Caco-2 (cell line): ENCODE results near the gene RP9. TPM values are rescaled to one million over a fixed set of nuclear protein-coding genes. Genes with fewer than 3 reads are reported as not detected.

ENCODE experiments used
- Bru-seq: library from RNA; stranded (reverse); fragments of 400-500 nt; gene quantifications from one replicate; lab custom pipeline; 2021; lab: Mats Ljungman, UMichigan
- BruChase-seq, 2 experiments: library from RNA; stranded (reverse); fragments of 400-500 nt; gene quantifications; one replicate each; lab custom pipeline; 2021; lab: Mats Ljungman, UMichigan
- BruUV-seq: library from RNA; stranded (reverse); fragments of 400-500 nt; replicated peaks from 2 replicates; lab custom pipeline; 2021; lab: Mats Ljungman, UMichigan
- CTCF ChIA-PET: fragments of 300-600 bp; sonication (Branson Sonifier 250); formaldehyde crosslinking; loops from one replicate; lab custom pipeline; 2022; ENCODE audit warnings: antibody characterized with exemption; lab: Charles Lee
- POLR2A ChIA-PET: fragments of 300-600 bp; sonication (Branson Sonifier 250); formaldehyde crosslinking; loops from one replicate; lab custom pipeline; 2022; ENCODE audit warnings: antibody characterized with exemption; lab: Charles Lee
- DNase-seq, 2 experiments: peaks; one replicate each; pipeline versions ENCODE4 v3.0.0 to v3.0.0-alpha.2; 2020 to 2022
- H3K27me3 ChIP-seq: replicated peaks from 2 replicates; pipeline ENCODE4 v1.6.0; 2011; ENCODE audit warnings: low read length; ENCODE audit not compliant: control insufficient read depth, insufficient read depth
- H3K36me3 ChIP-seq: 2 replicates; pipeline ENCODE4 v1.5.1; 2011; ENCODE audit warnings: low read length; ENCODE audit not compliant: control insufficient read depth, insufficient read depth
- H3K4me1 ChIP-seq: fragments of 250-450 bp; sonication (Bioruptor Pico); 2 replicates; pipeline ENCODE4 v1.5.1; 2020; ENCODE audit warnings: mild to moderate bottlenecking
- H3K4me3 ChIP-seq: 2 replicates; pipeline ENCODE4 v1.5.1; 2011; ENCODE audit warnings: low read depth, mild to moderate bottlenecking, control low read depth, low read length
- H3K9me3 ChIP-seq: fragments of 250-450 bp; sonication (Bioruptor Pico); 2 replicates; pipeline ENCODE4 v1.5.1; 2020; ENCODE audit warnings: mild to moderate bottlenecking, moderate library complexity
- H3K27ac Mint-ChIP-seq: one replicate; pipeline ENCODE4 v1.8.0; 2022; ENCODE audit warnings: mixed read lengths; ENCODE audit not compliant: unreplicated experiment
- H3K27me3 Mint-ChIP-seq: one replicate; pipeline ENCODE4 v1.8.0; 2022; ENCODE audit warnings: mixed read lengths; ENCODE audit not compliant: insufficient read depth, unreplicated experiment
- H3K36me3 Mint-ChIP-seq: one replicate; pipeline ENCODE4 v1.8.0; 2022; ENCODE audit warnings: mild to moderate bottlenecking, mixed read lengths; ENCODE audit not compliant: insufficient read depth, unreplicated experiment
- H3K4me1 Mint-ChIP-seq: one replicate; pipeline ENCODE4 v1.8.0; 2022; ENCODE audit warnings: low read depth, mixed read lengths; ENCODE audit not compliant: unreplicated experiment
- H3K4me3 Mint-ChIP-seq: one replicate; pipeline ENCODE4 v1.8.0; 2022; ENCODE audit warnings: mild to moderate bottlenecking, moderate library complexity, mixed read lengths; ENCODE audit not compliant: unreplicated experiment
- H3K9me3 Mint-ChIP-seq: one replicate; pipeline ENCODE4 v1.8.0; 2022; ENCODE audit warnings: mixed read lengths; ENCODE audit not compliant: unreplicated experiment
- CTCF ChIP-seq, 2 experiments: fragments of 200-600 bp in 1 of 2; IDR thresholded peaks; 1 replicate in 1 of 2; 2 replicates in 1 of 2; pipeline versions ENCODE4 v1.5.1 to v1.8.0; 2011 to 2022; ENCODE audit warnings: antibody characterized with exemption in 1 of 2, control low read depth in 1 of 2, inconsistent platforms in 1 of 2, low read depth in 1 of 2, low read length in 1 of 2, mild to moderate bottlenecking in 1 of 2, moderate library complexity in 1 of 2; ENCODE audit not compliant: insufficient read depth in 1 of 2, severe bottlenecking in 1 of 2, unreplicated experiment in 1 of 2
- intact Hi-C: fragments of 100-400 bp; cut with micrococcal nuclease; formaldehyde crosslinking; loops from one replicate; pipeline ENCODE4 v1.10.0; 2022; ENCODE audit not compliant: unreplicated experiment
- long read RNA-seq: library from polyadenylated mRNA; stranded (forward); transcript quantifications from one replicate; pipeline ENCODE4 v2.0.0, GENCODE V29; 2022
- total RNA-seq: library from RNA; stranded (reverse); gene quantifications from 2 replicates; pipeline ENCODE4 v1.2.3, GENCODE V29; 2022

RP9 gene
- total RNA-seq (20.3 and 22.2 TPM in 2 replicates), Bru-seq, nascent RNA (percentile 86 among the genes with signal in this experiment), BruChase-seq, experiment 1, labeled RNA remaining after a 2-hour chase (percentile 75 among the genes with signal in this experiment), BruChase-seq, experiment 2, labeled RNA remaining after a 6-hour chase (percentile 64 among the genes with signal in this experiment)
- long read RNA-seq, transcript RP9-201 (6 exons, 1,121 nt) = major isoform, 27 of 32 reads
- long read RNA-seq, partial matches to known transcripts = 2 of 32 reads
- long read RNA-seq, other reads (novel, unspliced or antisense) = 3 of 32 reads

- Mint-ChIP-seq H3K9me3 (no peaks in the 10 kb centered on the region), H3K36me3 (no peaks in the 10 kb centered on the region), H3K4me3 (peak within 1 kb of the TSS; percentile 83), H3K27me3 (peaks cover 10% of the 10 kb centered on the region), H3K27ac (peak within 1 kb of the TSS; percentile 63), H3K4me1 (peaks cover 7% of the 10 kb centered on the region)
- no TSS peak for BruUV-seq
- H3K4me3 ChIP-seq = peak within 1 kb of the TSS; percentile 87
- peaks cover 4% of the 10 kb centered on the region for H3K4me1 ChIP-seq
- intact Hi-C loops = loop anchor here (1.0 to 10.0 kb wide), 5 partner anchors 20 to 304 kb away; partner anchors contain the start of genes BBS9, FKBP9 and NT5C3A
- ChIA-PET POLR2A (no interaction called here), CTCF (interaction anchor here (0.5 to 3.5 kb wide), 7 partner anchors 8 to 290 kb away, joined by 3 to 20 read pairs (median 3); partner anchors contain the start of gene NT5C3A)
- DNase-seq = peak; percentile 84 to 91
- TF ChIP-seq CTCF (IDR thresholded peaks at IDR 0.05; ENCODE audit: insufficient read depth in 1 of 2, low read depth in 1 of 2, low read length in 1 of 2, severe bottlenecking in 1 of 2, unreplicated experiment in 1 of 2) = peak; percentile 61 to 65
- no peaks in the 10 kb centered on the region for H3K9me3 ChIP-seq
- no peaks in the 10 kb centered on the region for H3K36me3 ChIP-seq
- H3K27me3 ChIP-seq = no peaks in the 10 kb centered on the region; the same call in 1 of the 2 replicates
Measured at GRCh38 chr7:33109005-33109757, at the start of gene RP9. TSS of gene RP9 (minus strand) at chr7:33109404. CDS start at chr7:33109372, 32 bp downstream.

- Histone ChIP-seq H3K36me3 (no peaks in the 10 kb centered on the region), H3K4me3 (no peak overlapping the region), H3K27me3 (no peaks in the 10 kb centered on the region), H3K9me3 (no peaks in the 10 kb centered on the region), H3K4me1 (no peaks in the 10 kb centered on the region)
- CTCF ChIA-PET = no interaction called here
- Mint-ChIP-seq H3K4me1 (no peaks in the 10 kb centered on the region), H3K4me3 (no peak overlapping the region), H3K9me3 (no peaks in the 10 kb centered on the region), H3K27me3 (no peaks in the 10 kb centered on the region), H3K36me3 (no peaks in the 10 kb centered on the region), H3K27ac (no peak overlapping the region)
- intact Hi-C loops = no loop called here
- no peak for DNase-seq
- TF ChIP-seq CTCF (IDR thresholded peaks at IDR 0.05; ENCODE audit: insufficient read depth in 1 of 2, low read depth in 1 of 2, low read length in 1 of 2, severe bottlenecking in 1 of 2, unreplicated experiment in 1 of 2) = no peak
- POLR2A ChIA-PET = no interaction called here
- no TSS peak for BruUV-seq
Measured at GRCh38 chr7:33157781-33158180, 48.6 kb upstream of the RP9 start.

- no peaks in the 10 kb centered on the region for H3K4me1 ChIP-seq
- no TSS peak for BruUV-seq
- H3K4me1 Mint-ChIP-seq = no peaks in the 10 kb centered on the region
- no peak for TF ChIP-seq CTCF (IDR thresholded peaks at IDR 0.05; ENCODE audit: insufficient read depth in 1 of 2, low read depth in 1 of 2, low read length in 1 of 2, severe bottlenecking in 1 of 2, unreplicated experiment in 1 of 2)
- no peaks in the 10 kb centered on the region for H3K36me3 ChIP-seq
- CTCF ChIA-PET = no interaction called here
- DNase-seq = no peak
- H3K4me3 ChIP-seq = no peak overlapping the region
- H3K36me3 Mint-ChIP-seq = no peaks in the 10 kb centered on the region
- intact Hi-C loops = no loop called here
- no peaks in the 10 kb centered on the region for H3K27me3 ChIP-seq
- H3K9me3 Mint-ChIP-seq = no peaks in the 10 kb centered on the region
- H3K4me3 Mint-ChIP-seq = no peak overlapping the region
- H3K9me3 ChIP-seq = no peaks in the 10 kb centered on the region
- H3K27ac Mint-ChIP-seq = no peak overlapping the region
- H3K27me3 Mint-ChIP-seq = no peaks in the 10 kb centered on the region
- POLR2A ChIA-PET = no interaction called here
Measured at GRCh38 chr7:33157311-33157710, 48.1 kb upstream of the RP9 start.
